Endodermal cell (in vitro differentiated cells): ENCODE measurements around the gene NIPBL. TPM values are rescaled to one million over a fixed set of nuclear protein-coding genes. Genes with fewer than 3 reads are reported as not detected.
A peak's percentile ranks its signal among the peaks of the same experiment; 100 is the strongest.
"Not testable (repeated sequence)": the region's sequence is repeated elsewhere in the genome, so short reads cannot be mapped to it uniquely, and the experiment has no call there.

Source experiments
- DNase-seq: peaks from one replicate; pipeline ENCODE4 v3.0.0-alpha.2; 2017
- H3K27ac ChIP-seq: 2 replicates; pipeline ENCODE4 v1.5.1; 2013; ENCODE audit warnings: mild to moderate bottlenecking, low read depth, low read length, moderate library complexity
- H3K27me3 ChIP-seq: 2 replicates; pipeline ENCODE4 v1.6.1; 2013; ENCODE audit warnings: mild to moderate bottlenecking, low read length, moderate library complexity; ENCODE audit not compliant: insufficient read depth, control insufficient read depth, poor library complexity, severe bottlenecking
- H3K36me3 ChIP-seq: 2 replicates; pipeline ENCODE4 v1.7.0; 2013; ENCODE audit warnings: mild to moderate bottlenecking, low read length, moderate library complexity; ENCODE audit not compliant: control insufficient read depth, insufficient read depth
- H3K4me1 ChIP-seq: one replicate; pipeline ENCODE4 v1.7.0; 2013; ENCODE audit warnings: low read length; ENCODE audit not compliant: control insufficient read depth, insufficient read depth
- H3K4me3 ChIP-seq: 2 replicates; pipeline ENCODE4 v1.5.1; 2013; ENCODE audit warnings: mild to moderate bottlenecking, low read length, moderate library complexity
- H3K9ac ChIP-seq: 2 replicates; pipeline ENCODE4 v1.6.1; 2013; ENCODE audit warnings: mild to moderate bottlenecking, low read length, moderate library complexity; ENCODE audit not compliant: poor library complexity, severe bottlenecking; ENCODE audit errors: extremely low read depth
- H3K9me3 ChIP-seq: 2 replicates; pipeline ENCODE4 v1.6.1; 2013; ENCODE audit warnings: mild to moderate bottlenecking, low read length, moderate library complexity; ENCODE audit not compliant: control insufficient read depth
- H3K27ac Mint-ChIP-seq: 2 replicates; pipeline ENCODE4 v1.8.0; 2020; ENCODE audit warnings: mixed read lengths
- H3K27me3 Mint-ChIP-seq: 2 replicates; pipeline ENCODE4 v1.8.0; 2021; ENCODE audit warnings: mild to moderate bottlenecking, mixed read lengths; ENCODE audit not compliant: insufficient read depth
- H3K36me3 Mint-ChIP-seq: 2 replicates; pipeline ENCODE4 v1.8.0; 2020; ENCODE audit warnings: low read depth, mixed read lengths
- H3K4me1 Mint-ChIP-seq: 2 replicates; pipeline ENCODE4 v1.8.0; 2020; ENCODE audit warnings: mixed read lengths
- H3K4me3 Mint-ChIP-seq: 2 replicates; pipeline ENCODE4 v1.8.0; 2020; ENCODE audit warnings: mild to moderate bottlenecking, moderate library complexity, mixed read lengths
- H3K9me3 Mint-ChIP-seq: 2 replicates; pipeline ENCODE4 v1.8.0; 2020; ENCODE audit warnings: mild to moderate bottlenecking, mixed read lengths
- WGBS, 2 experiments: methylation state at CpG; one replicate each; pipeline versions ENCODE4 v1.1.5 to v1.1.7; 2013; ENCODE audit warnings: missing lambda C conversion rate in 2 of 2, mixed read lengths in 1 of 2; ENCODE audit not compliant: insufficient coverage in 1 of 2, insufficient read length in 1 of 2; 5-methylcytosine and 5-hydroxymethylcytosine counted together
- total RNA-seq, 2 donors: library from RNA; stranded (reverse); fragmentation: NEBNext Ultra II Directional in 1 of 2; extraction: Animal tissue kit (Norgen Biotek cat#: 25700) in 1 of 2; gene quantifications; 2 replicates in 1 of 2; 3 replicates in 1 of 2; pipeline ENCODE4 v1.2.1, GENCODE V29; 2021
- TF ChIP-seq, protein P1 (sequence below): fragments of 200-600 bp; sonication (generic); conservative IDR thresholded peaks from 2 replicates; pipeline ENCODE4 v1.5.0; 2021; ENCODE audit warnings: antibody characterized with exemption, mild to moderate bottlenecking

The NIPBL gene
- total RNA-seq, 2 donors from 2014 or later = 63.3 to 65.8 TPM

DNA sequence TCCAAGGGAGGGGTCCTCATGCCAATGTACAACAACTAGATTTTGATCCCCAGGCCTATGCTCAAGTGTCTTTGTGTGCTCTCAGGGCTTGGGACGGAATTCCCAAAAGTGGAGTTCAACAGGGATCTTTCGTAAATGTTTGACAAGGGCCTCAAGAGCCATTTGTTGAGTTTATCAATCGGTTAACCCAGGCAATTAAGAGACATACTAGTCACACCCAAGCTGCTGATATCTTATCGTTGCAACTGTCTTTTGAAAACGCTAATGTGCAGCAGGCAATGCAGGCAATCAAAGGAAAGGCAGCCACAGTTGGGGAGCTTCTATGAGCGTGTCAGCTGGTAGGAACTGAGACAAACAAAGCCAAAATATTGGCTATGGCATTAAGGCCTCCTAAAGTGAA, 211.4 kb downstream of the NIPBL start:
- Mint-ChIP-seq H3K4me1 (peaks cover 71% of the 10 kb centered on the region), H3K27me3 (peaks cover 100% of the 10 kb centered on the region), H3K4me3 (no peak overlapping the region), H3K36me3 (peaks cover 23% of the 10 kb centered on the region), H3K9me3 (peaks cover 55% of the 10 kb centered on the region), H3K27ac (no peak overlapping the region)
- H3K27me3 ChIP-seq = no peaks in the 10 kb centered on the region
- TF ChIP-seq, protein P1, sequence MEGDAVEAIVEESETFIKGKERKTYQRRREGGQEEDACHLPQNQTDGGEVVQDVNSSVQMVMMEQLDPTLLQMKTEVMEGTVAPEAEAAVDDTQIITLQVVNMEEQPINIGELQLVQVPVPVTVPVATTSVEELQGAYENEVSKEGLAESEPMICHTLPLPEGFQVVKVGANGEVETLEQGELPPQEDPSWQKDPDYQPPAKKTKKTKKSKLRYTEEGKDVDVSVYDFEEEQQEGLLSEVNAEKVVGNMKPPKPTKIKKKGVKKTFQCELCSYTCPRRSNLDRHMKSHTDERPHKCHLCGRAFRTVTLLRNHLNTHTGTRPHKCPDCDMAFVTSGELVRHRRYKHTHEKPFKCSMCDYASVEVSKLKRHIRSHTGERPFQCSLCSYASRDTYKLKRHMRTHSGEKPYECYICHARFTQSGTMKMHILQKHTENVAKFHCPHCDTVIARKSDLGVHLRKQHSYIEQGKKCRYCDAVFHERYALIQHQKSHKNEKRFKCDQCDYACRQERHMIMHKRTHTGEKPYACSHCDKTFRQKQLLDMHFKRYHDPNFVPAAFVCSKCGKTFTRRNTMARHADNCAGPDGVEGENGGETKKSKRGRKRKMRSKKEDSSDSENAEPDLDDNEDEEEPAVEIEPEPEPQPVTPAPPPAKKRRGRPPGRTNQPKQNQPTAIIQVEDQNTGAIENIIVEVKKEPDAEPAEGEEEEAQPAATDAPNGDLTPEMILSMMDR = no peak
- peak overlapping the region; percentile 68 for H3K4me3 ChIP-seq
- peaks cover 55% of the 10 kb centered on the region for H3K9me3 ChIP-seq
- peaks cover 9% of the 10 kb centered on the region for H3K36me3 ChIP-seq
- H3K9ac ChIP-seq = no peak overlapping the region
- H3K27ac ChIP-seq = no peak overlapping the region
- H3K4me1 ChIP-seq = peaks cover 14% of the 10 kb centered on the region
- WGBS, 2 experiments = 75 to 95% methylated on average over 6 of the region's 6 CpGs
- DNase-seq = no peak

DNA sequence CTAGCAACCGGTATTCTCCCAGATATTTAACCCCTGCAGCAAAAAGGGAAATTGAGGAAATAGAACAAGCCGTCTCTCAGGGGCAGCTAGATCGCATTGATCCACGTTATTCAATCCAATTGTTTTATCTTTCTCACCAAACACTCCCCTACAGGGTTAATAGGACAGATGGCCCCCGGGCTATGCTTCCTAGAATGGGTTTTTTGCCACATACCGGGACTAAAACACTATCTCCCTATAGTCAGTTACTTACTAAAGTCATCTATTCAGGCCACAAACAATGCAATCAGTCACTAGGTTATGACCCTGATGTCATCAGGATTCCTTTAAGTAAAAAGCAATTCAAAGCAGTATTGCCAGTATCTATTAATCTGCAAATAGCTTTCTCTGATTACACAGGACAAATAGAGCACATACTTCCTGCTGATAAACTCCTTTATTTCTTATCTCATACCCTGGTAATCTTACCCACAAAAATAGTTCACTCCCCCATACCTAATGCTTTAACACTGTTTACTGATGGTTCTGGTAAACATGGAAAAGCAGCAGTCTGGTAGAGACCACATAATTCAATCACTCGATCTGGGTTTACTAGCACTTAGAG, 213.7 kb downstream of the NIPBL start:
- no peak overlapping the region for H3K4me3 Mint-ChIP-seq
- Histone ChIP-seq H3K27me3 (no peaks in the 10 kb centered on the region), H3K36me3 (peaks cover 7% of the 10 kb centered on the region), H3K9me3 (peaks cover 46% of the 10 kb centered on the region), H3K4me1 (peaks cover 20% of the 10 kb centered on the region), H3K27ac (no peak overlapping the region), H3K9ac (no peak overlapping the region), H3K4me3 (no peak overlapping the region)
- H3K27me3 Mint-ChIP-seq = peaks cover 100% of the 10 kb centered on the region
- peak overlapping the region; percentile 41 for H3K27ac Mint-ChIP-seq
- H3K36me3 Mint-ChIP-seq = peaks cover 18% of the 10 kb centered on the region
- peak; percentile 62 for DNase-seq
- H3K9me3 Mint-ChIP-seq = peaks cover 49% of the 10 kb centered on the region
- WGBS, 2 experiments = 22 to 35% methylated on average over 6 to 7 of the region's 7 CpGs
- TF ChIP-seq, protein P1 = no peak
- H3K4me1 Mint-ChIP-seq = peaks cover 73% of the 10 kb centered on the region

DNA sequence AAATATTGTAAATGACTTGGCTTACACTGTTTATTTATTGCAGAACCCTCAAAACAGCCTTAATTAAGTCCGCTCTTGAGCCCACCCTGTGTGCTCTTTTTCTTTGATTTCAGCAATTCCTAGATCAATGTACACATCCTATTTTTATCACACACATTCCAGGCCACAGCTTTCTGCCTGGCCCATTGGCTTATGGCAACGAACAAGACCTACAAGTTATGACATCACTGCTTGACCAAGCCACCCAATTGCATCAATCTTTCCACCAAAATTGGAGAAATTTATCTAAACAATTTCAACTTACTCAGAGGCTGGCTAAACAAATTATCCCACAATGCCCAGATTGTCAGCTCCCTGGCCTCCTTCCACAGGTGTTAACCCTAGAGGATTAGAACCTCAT, 214.2 kb downstream of the NIPBL start:
- Histone ChIP-seq H3K9ac (no peak overlapping the region), H3K9me3 (peaks cover 46% of the 10 kb centered on the region), H3K36me3 (peaks cover 9% of the 10 kb centered on the region), H3K27ac (no peak overlapping the region), H3K27me3 (no peaks in the 10 kb centered on the region), H3K4me3 (no peak overlapping the region), H3K4me1 (peaks cover 20% of the 10 kb centered on the region)
- Mint-ChIP-seq H3K36me3 (peaks cover 18% of the 10 kb centered on the region), H3K27ac (peak overlapping the region; percentile 41), H3K4me3 (no peak overlapping the region), H3K27me3 (peaks cover 100% of the 10 kb centered on the region), H3K9me3 (peaks cover 49% of the 10 kb centered on the region), H3K4me1 (peaks cover 69% of the 10 kb centered on the region)
- WGBS, 2 experiments = 76 to 94% methylated on average over 2 of the region's 2 CpGs
- no peak for DNase-seq
- TF ChIP-seq, protein P1 = no peak

DNA sequence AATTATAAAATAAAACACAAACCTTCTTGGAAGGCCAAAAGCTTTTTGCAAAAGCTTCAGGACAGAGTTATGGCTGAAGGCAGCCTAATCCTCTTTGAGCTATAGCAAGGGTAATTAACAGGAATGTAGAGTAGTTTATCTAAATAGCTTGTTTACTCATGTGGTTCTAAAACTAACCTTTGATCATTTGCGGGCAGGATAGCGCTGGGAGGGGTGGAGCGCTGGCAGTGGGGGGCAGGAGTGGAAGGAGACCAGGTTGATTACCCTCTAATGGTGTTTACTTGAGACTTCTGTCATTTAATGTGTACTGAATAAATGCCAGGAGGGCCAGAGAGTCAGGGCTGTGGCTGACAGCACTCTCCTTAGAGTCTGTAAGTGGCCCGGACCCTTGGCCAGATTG, 217.2 kb downstream of the NIPBL start:
- Histone ChIP-seq H3K4me1 (peaks cover 16% of the 10 kb centered on the region), H3K4me3 (peak overlapping the region; percentile 50), H3K9me3 (peaks cover 54% of the 10 kb centered on the region)
- H3K27me3 Mint-ChIP-seq = peaks cover 98% of the 10 kb centered on the region
- not testable (repeated sequence) for H3K36me3 ChIP-seq, H3K9ac ChIP-seq, H3K27ac ChIP-seq, H3K27ac Mint-ChIP-seq, H3K4me3 Mint-ChIP-seq, H3K27me3 ChIP-seq
- WGBS, 2 experiments = 38 to 41% methylated on average over 3 to 4 of the region's 4 CpGs
- DNase-seq = peak; percentile 82
- peaks cover 51% of the 10 kb centered on the region for H3K9me3 Mint-ChIP-seq
- H3K36me3 Mint-ChIP-seq = peaks cover 44% of the 10 kb centered on the region
- H3K4me1 Mint-ChIP-seq = peaks cover 46% of the 10 kb centered on the region

DNA sequence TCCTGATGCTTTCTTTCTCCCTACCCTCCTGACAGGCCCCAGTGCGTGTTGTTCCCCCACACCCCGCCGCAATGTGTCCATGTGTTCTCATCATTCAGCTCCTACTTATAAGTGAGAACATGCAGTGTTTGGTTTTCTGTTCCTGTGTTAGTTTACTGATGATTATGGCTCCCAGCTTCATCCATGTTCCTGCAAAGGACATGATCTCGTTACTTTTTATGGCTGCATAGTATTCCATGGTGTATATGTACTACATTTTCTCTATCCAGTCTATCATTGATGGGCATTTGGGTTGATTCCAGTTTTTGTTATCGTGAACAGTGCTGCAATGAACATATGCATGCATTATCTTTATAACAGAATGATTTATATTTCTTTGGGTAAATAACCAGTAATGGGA, 222.7 kb downstream of the NIPBL start:
- Histone ChIP-seq H3K4me3 (peak overlapping the region; percentile 61), H3K36me3 (peaks cover 25% of the 10 kb centered on the region), H3K9me3 (peaks cover 100% of the 10 kb centered on the region)
- H3K4me3 Mint-ChIP-seq, H3K4me1 ChIP-seq, DNase-seq, H3K9ac ChIP-seq, H3K4me1 Mint-ChIP-seq, H3K27ac Mint-ChIP-seq, H3K27me3 ChIP-seq, H3K27ac ChIP-seq: not testable (repeated sequence)
- H3K36me3 Mint-ChIP-seq = peaks cover 89% of the 10 kb centered on the region
- H3K9me3 Mint-ChIP-seq = peaks cover 100% of the 10 kb centered on the region
- 100% methylated on average over 4 of the region's 5 CpGs; no CpG with 5 or more reads in 1 of the 2 experiments for WGBS, 2 experiments
- H3K27me3 Mint-ChIP-seq = peaks cover 96% of the 10 kb centered on the region
